ENCODE measurements around the gene TMCO2. TPM values are rescaled to one million over a fixed set of nuclear protein-coding genes. Genes with fewer than 3 reads are reported as not detected.

TMCO2 gene
- total and polyA plus RNA-seq, 5 donors from 2014 or later: not detected

- H3K9me3 Mint-ChIP-seq: no peaks in the 10 kb centered on the region
- Histone ChIP-seq H3K27me3 (ENCODE audit: control insufficient read depth, insufficient read depth, low read length) (no peaks in the 10 kb centered on the region), H3K4me1 (ENCODE audit: control insufficient read depth, insufficient read depth, low read length, poor library complexity, severe bottlenecking) (no peaks in the 10 kb centered on the region), H3K4me3 (ENCODE audit: low read depth, low read length) (no peak overlapping the region), H3K36me3 (ENCODE audit: control insufficient read depth, insufficient read depth, low read length) (peaks cover 16% of the 10 kb centered on the region), H3K27ac (ENCODE audit: insufficient read depth, low read length, poor library complexity, severe bottlenecking) (no peak overlapping the region), H3K9me3 (ENCODE audit: control insufficient read depth in 2 of 2, low read length in 2 of 2) (no peaks in the 10 kb centered on the region)
- H3K4me3 Mint-ChIP-seq: no peak overlapping the region
- peaks cover 18% of the 10 kb centered on the region for H3K36me3 Mint-ChIP-seq
- H3K27ac Mint-ChIP-seq: no peak overlapping the region
- DNase-seq (no peak), ATAC-seq (ENCODE audit: low read depth in 2 of 2) (no peak)
- peaks cover 8 to 24% (median 16%) of the 10 kb centered on the region in 4 donors for H3K4me1 Mint-ChIP-seq
- no peaks in the 10 kb centered on the region for H3K27me3 Mint-ChIP-seq
Measured at GRCh38 chr1:40224040-40224439, 23.7 kb upstream of the TMCO2 start.

DNA sequence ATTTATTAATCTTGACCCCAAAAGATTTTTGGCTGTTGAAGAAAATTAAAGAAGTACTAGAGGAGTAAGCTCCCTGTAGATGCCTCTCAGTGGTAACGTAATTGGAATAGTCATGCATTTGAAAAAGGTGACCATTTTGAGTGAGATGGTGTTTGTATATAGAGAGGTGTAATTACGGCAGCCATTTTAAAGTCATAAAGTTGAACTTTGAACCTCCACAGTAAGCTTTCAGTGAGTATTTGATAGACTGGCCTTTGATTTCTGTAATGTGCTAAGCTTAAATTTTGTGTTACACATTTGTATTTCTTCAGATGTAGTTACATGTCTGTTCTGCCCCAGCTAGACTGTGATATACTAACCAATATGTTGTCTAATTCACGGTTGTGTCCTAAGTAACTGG lies 21.5 kb upstream of the TMCO2 start:
- no peak for DNase-seq
- peaks cover 25% of the 10 kb centered on the region for H3K36me3 Mint-ChIP-seq

GRCh38 chr1:40232444-40232843 lies 15.3 kb upstream of the TMCO2 start:
- Mint-ChIP-seq H3K27ac (peak overlapping the region in 2 of 3 donors; percentile 80 to 82), H3K4me3 (peak overlapping the region in 3 of 4 donors; percentile 36 to 71 (median 63)), H3K9me3 (peaks cover 0 to 3% (median 0%) of the 10 kb centered on the region in 7 donors), H3K36me3 (peaks cover 62% of the 10 kb centered on the region), H3K27me3 (no peaks in the 10 kb centered on the region), H3K4me1 (peaks cover 18 to 43% (median 25%) of the 10 kb centered on the region in 4 donors)
- H3K36me3 ChIP-seq (ENCODE audit: control insufficient read depth, insufficient read depth, low read length): peaks cover 41% of the 10 kb centered on the region
- no peaks in the 10 kb centered on the region for H3K27me3 ChIP-seq (ENCODE audit: control insufficient read depth, insufficient read depth, low read length)
- peak overlapping the region; percentile 37 for H3K27ac ChIP-seq (ENCODE audit: insufficient read depth, low read length, poor library complexity, severe bottlenecking)
- ATAC-seq (ENCODE audit: low read depth in 2 of 2): peak; percentile 79 to 85
- H3K9me3 ChIP-seq (ENCODE audit: control insufficient read depth in 2 of 2, low read length in 2 of 2): no peaks in the 10 kb centered on the region
- peak overlapping the region; percentile 27 for H3K4me3 ChIP-seq (ENCODE audit: low read depth, low read length)
- H3K4me1 ChIP-seq (ENCODE audit: control insufficient read depth, insufficient read depth, low read length, poor library complexity, severe bottlenecking): peaks cover 15% of the 10 kb centered on the region
- peak; percentile 50 to 95 (median 79) for DNase-seq

More for the DNA sequence above, 21.5 kb upstream of the TMCO2 start:
- no peak for ATAC-seq (ENCODE audit: low read depth in 2 of 2)
- Mint-ChIP-seq H3K4me3 (no peak overlapping the region), H3K27me3 (no peaks in the 10 kb centered on the region), H3K9me3 (peaks cover 0 to 3% (median 0%) of the 10 kb centered on the region in 7 donors), H3K27ac (no peak overlapping the region), H3K4me1 (peaks cover 11 to 27% (median 18%) of the 10 kb centered on the region in 4 donors)
- no peaks in the 10 kb centered on the region for H3K9me3 ChIP-seq (ENCODE audit: control insufficient read depth in 2 of 2, low read length in 2 of 2)
- no peak overlapping the region for H3K4me3 ChIP-seq (ENCODE audit: low read depth, low read length)
- no peaks in the 10 kb centered on the region for H3K27me3 ChIP-seq (ENCODE audit: control insufficient read depth, insufficient read depth, low read length)
- peaks cover 16% of the 10 kb centered on the region for H3K36me3 ChIP-seq (ENCODE audit: control insufficient read depth, insufficient read depth, low read length)
- no peaks in the 10 kb centered on the region for H3K4me1 ChIP-seq (ENCODE audit: control insufficient read depth, insufficient read depth, low read length, poor library complexity, severe bottlenecking)
- H3K27ac ChIP-seq (ENCODE audit: insufficient read depth, low read length, poor library complexity, severe bottlenecking): no peak overlapping the region

DNA sequence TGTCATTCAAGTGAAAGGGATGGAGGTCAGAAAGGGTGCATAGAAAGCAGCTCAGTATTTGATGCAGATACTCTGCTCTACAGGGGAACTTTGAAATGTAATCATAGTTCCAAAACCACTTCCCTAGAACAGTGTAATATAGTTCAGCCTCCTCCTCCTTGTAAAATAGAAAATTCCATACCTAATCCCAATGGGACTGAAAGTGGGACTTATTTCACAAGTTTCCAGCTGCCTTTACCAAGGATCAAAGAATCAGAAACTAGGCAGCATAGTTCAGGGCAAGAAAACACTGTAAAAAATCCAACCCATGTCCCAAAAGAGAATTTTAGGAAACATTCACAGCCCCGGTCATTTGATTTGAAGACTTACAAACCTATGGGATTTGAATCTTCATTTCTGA lies 8.1 kb upstream of the TMCO2 start:
- Histone ChIP-seq H3K4me3 (ENCODE audit: low read depth, low read length) (no peak overlapping the region), H3K4me1 (ENCODE audit: control insufficient read depth, insufficient read depth, low read length, poor library complexity, severe bottlenecking) (peaks cover 12% of the 10 kb centered on the region), H3K27me3 (ENCODE audit: control insufficient read depth, insufficient read depth, low read length) (no peaks in the 10 kb centered on the region), H3K36me3 (ENCODE audit: control insufficient read depth, insufficient read depth, low read length) (peaks cover 26% of the 10 kb centered on the region), H3K27ac (ENCODE audit: insufficient read depth, low read length, poor library complexity, severe bottlenecking) (no peak overlapping the region), H3K9me3 (ENCODE audit: control insufficient read depth in 2 of 2, low read length in 2 of 2) (no peaks in the 10 kb centered on the region)
- Mint-ChIP-seq H3K27ac (peak overlapping the region in 1 of 3 donors; percentile 5), H3K4me1 (peaks cover 12 to 43% (median 21%) of the 10 kb centered on the region in 4 donors), H3K27me3 (no peaks in the 10 kb centered on the region), H3K4me3 (no peak overlapping the region), H3K9me3 (no peaks in the 10 kb centered on the region), H3K36me3 (peaks cover 41% of the 10 kb centered on the region)
- DNase-seq (no peak), ATAC-seq (ENCODE audit: low read depth in 2 of 2) (no peak)

- no peak overlapping the region for H3K27ac ChIP-seq (ENCODE audit: insufficient read depth, low read length, poor library complexity, severe bottlenecking)
- H3K27me3 ChIP-seq (ENCODE audit: control insufficient read depth, insufficient read depth, low read length): no peaks in the 10 kb centered on the region
- no peaks in the 10 kb centered on the region for H3K9me3 ChIP-seq (ENCODE audit: control insufficient read depth in 2 of 2, low read length in 2 of 2)
- no peak overlapping the region for H3K27ac Mint-ChIP-seq
- H3K36me3 Mint-ChIP-seq: peaks cover 38% of the 10 kb centered on the region
- ATAC-seq (ENCODE audit: low read depth in 2 of 2) (no peak), DNase-seq (no peak)
- no peaks in the 10 kb centered on the region for H3K27me3 Mint-ChIP-seq
- peaks cover 26% of the 10 kb centered on the region for H3K36me3 ChIP-seq (ENCODE audit: control insufficient read depth, insufficient read depth, low read length)
- peaks cover 12 to 43% (median 21%) of the 10 kb centered on the region in 4 donors for H3K4me1 Mint-ChIP-seq
- H3K9me3 Mint-ChIP-seq: peaks cover 0 to 2% (median 0%) of the 10 kb centered on the region in 7 donors
- no peak overlapping the region for H3K4me3 ChIP-seq (ENCODE audit: low read depth, low read length)
- H3K4me1 ChIP-seq (ENCODE audit: control insufficient read depth, insufficient read depth, low read length, poor library complexity, severe bottlenecking): peaks cover 12% of the 10 kb centered on the region
- H3K4me3 Mint-ChIP-seq: no peak overlapping the region
Measured at GRCh38 chr1:40240390-40240789, 7.3 kb upstream of the TMCO2 start.

DNA sequence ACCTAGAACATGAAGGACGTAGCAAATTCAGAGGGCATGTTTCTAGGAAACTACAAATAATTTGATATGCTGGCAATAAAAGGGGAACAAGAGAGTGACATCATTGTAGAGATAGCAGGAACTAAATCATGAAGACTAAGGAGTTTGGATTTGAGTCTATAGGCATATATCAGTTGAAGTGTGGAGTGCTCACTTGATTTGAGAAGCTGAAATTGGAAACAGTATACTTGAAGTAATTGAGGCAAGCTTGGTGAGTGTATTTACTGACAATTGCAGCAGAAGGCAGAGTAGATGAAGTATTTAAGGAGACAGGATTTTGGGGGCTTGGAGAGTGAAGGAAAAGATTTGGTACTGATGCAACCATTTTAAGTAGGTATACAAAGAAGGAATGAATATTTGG lies 6.4 kb upstream of the TMCO2 start:
- Mint-ChIP-seq H3K27me3 (no peaks in the 10 kb centered on the region), H3K4me1 (peaks cover 12 to 43% (median 21%) of the 10 kb centered on the region in 4 donors), H3K9me3 (peaks cover 0 to 2% (median 0%) of the 10 kb centered on the region in 7 donors), H3K27ac (peak overlapping the region; percentile 14 to 97 (median 72)), H3K36me3 (peaks cover 29% of the 10 kb centered on the region), H3K4me3 (peak overlapping the region; percentile 1 to 28 (median 8))
- peak overlapping the region; percentile 55 for H3K27ac ChIP-seq (ENCODE audit: insufficient read depth, low read length, poor library complexity, severe bottlenecking)
- H3K4me3 ChIP-seq (ENCODE audit: low read depth, low read length): peak overlapping the region; percentile 51
- H3K36me3 ChIP-seq (ENCODE audit: control insufficient read depth, insufficient read depth, low read length): peaks cover 17% of the 10 kb centered on the region
- DNase-seq (no peak), ATAC-seq (ENCODE audit: low read depth in 2 of 2) (peak; percentile 5 to 19)
- no peaks in the 10 kb centered on the region for H3K9me3 ChIP-seq (ENCODE audit: control insufficient read depth in 2 of 2, low read length in 2 of 2)
- H3K4me1 ChIP-seq (ENCODE audit: control insufficient read depth, insufficient read depth, low read length, poor library complexity, severe bottlenecking): peaks cover 12% of the 10 kb centered on the region
- H3K27me3 ChIP-seq (ENCODE audit: control insufficient read depth, insufficient read depth, low read length): no peaks in the 10 kb centered on the region

GRCh38 chr1:40243351-40243750 lies 4.4 kb upstream of the TMCO2 start:
- no peak overlapping the region for H3K4me3 Mint-ChIP-seq

DNA sequence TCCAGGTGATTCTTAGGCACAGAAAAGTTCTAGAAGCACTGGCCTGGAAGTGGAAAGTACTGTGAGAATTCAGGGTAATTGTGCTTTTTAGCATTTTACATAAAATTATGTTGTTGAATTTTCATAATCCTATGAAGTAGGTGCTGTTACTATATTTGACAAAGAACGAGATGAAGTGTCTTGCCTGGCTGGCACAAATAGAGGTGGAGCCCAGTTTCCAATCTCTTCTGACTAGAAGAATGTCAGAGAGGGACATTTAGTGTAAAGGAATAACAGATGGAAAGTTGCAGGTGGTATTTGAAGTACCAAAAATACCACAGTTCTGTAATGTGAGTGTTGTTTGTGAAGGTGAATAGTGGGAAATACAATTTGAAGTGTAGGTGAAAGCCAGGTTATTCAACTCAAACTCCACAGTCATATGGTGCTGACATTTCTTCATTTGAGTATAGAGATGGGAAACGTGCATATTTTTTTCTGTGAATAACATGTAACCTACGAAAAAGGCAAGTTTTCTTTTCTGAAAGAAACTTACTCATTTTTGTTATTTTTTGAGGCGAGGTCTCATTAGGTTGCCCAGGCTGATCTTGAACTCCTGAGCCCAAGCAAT lies 3.5 kb upstream of the TMCO2 start:
- H3K27me3 ChIP-seq (ENCODE audit: control insufficient read depth, insufficient read depth, low read length): no peaks in the 10 kb centered on the region
- Mint-ChIP-seq H3K27me3 (no peaks in the 10 kb centered on the region), H3K27ac (peak overlapping the region in 1 of 3 donors; percentile 19), H3K4me1 (peaks cover 7 to 38% (median 20%) of the 10 kb centered on the region in 4 donors), H3K4me3 (no peak overlapping the region), H3K36me3 (peaks cover 6% of the 10 kb centered on the region), H3K9me3 (peaks cover 0 to 2% (median 0%) of the 10 kb centered on the region in 7 donors)
- H3K27ac ChIP-seq (ENCODE audit: insufficient read depth, low read length, poor library complexity, severe bottlenecking): no peak overlapping the region
- DNase-seq (no peak), ATAC-seq (ENCODE audit: low read depth in 2 of 2) (no peak)
- H3K4me1 ChIP-seq (ENCODE audit: control insufficient read depth, insufficient read depth, low read length, poor library complexity, severe bottlenecking): peaks cover 12% of the 10 kb centered on the region
- H3K4me3 ChIP-seq (ENCODE audit: low read depth, low read length): no peak overlapping the region
- no peaks in the 10 kb centered on the region for H3K36me3 ChIP-seq (ENCODE audit: control insufficient read depth, insufficient read depth, low read length)
- no peaks in the 10 kb centered on the region for H3K9me3 ChIP-seq (ENCODE audit: control insufficient read depth in 2 of 2, low read length in 2 of 2)

More at GRCh38 chr1:40243351-40243750, 4.4 kb upstream of the TMCO2 start:
- no peaks in the 10 kb centered on the region for H3K27me3 ChIP-seq (ENCODE audit: control insufficient read depth, insufficient read depth, low read length)
- peaks cover 12% of the 10 kb centered on the region for H3K4me1 ChIP-seq (ENCODE audit: control insufficient read depth, insufficient read depth, low read length, poor library complexity, severe bottlenecking)
- no peak for DNase-seq
- no peaks in the 10 kb centered on the region for H3K27me3 Mint-ChIP-seq
- H3K36me3 ChIP-seq (ENCODE audit: control insufficient read depth, insufficient read depth, low read length): no peaks in the 10 kb centered on the region
- no peak overlapping the region for H3K27ac ChIP-seq (ENCODE audit: insufficient read depth, low read length, poor library complexity, severe bottlenecking)
- no peak overlapping the region for H3K4me3 ChIP-seq (ENCODE audit: low read depth, low read length)
- no peak for ATAC-seq (ENCODE audit: low read depth in 2 of 2)
- peaks cover 0 to 2% (median 0%) of the 10 kb centered on the region in 7 donors for H3K9me3 Mint-ChIP-seq
- H3K36me3 Mint-ChIP-seq: peaks cover 12% of the 10 kb centered on the region
- H3K9me3 ChIP-seq (ENCODE audit: control insufficient read depth in 2 of 2, low read length in 2 of 2): no peaks in the 10 kb centered on the region
- peaks cover 11 to 41% (median 20%) of the 10 kb centered on the region in 4 donors for H3K4me1 Mint-ChIP-seq
- H3K27ac Mint-ChIP-seq: peak overlapping the region in 2 of 3 donors; percentile 5 to 19
